ENCODE results near the gene BCL7C. TPM values are rescaled to one million over a fixed set of nuclear protein-coding genes. Genes with fewer than 3 reads are reported as not detected.

The BCL7C gene
- total and polyA plus RNA-seq, 2 of the 8 experiments (the other 6 are each of a cell fraction or from before 2014, with no cell fraction given) = 8.6 to 17.2 TPM

DNA sequence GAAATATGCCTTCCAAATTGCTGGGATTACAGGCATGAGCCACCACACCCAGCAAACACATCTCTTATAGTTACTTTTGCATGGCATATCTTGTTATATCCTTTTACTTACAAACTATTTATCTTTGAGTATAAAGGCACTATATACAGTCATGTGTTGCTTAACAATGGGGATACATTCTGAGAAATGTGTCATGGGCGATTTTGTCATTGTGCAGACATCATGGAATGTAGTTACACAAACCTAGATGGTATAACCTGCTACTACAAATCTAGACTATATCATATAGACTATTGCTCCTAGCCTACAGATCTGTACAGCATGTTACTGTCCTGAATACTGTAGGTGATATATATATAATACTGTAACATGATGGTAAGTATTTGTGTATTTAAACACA, 43.6 kb downstream of the BCL7C start (continued):
- TF ChIP-seq, protein P1, sequence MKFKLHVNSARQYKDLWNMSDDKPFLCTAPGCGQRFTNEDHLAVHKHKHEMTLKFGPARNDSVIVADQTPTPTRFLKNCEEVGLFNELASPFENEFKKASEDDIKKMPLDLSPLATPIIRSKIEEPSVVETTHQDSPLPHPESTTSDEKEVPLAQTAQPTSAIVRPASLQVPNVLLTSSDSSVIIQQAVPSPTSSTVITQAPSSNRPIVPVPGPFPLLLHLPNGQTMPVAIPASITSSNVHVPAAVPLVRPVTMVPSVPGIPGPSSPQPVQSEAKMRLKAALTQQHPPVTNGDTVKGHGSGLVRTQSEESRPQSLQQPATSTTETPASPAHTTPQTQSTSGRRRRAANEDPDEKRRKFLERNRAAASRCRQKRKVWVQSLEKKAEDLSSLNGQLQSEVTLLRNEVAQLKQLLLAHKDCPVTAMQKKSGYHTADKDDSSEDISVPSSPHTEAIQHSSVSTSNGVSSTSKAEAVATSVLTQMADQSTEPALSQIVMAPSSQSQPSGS (IDR thresholded peaks at IDR 0.05; ENCODE audit: low read length) = no peak
- TF ChIP-seq HDAC2 (IDR thresholded peaks at IDR 0.05; ENCODE audit: borderline replicate concordance in 1 of 2, low read depth in 2 of 2, low read length in 2 of 2) (no peak), SUZ12 (IDR thresholded peaks at IDR 0.05; ENCODE audit: low read length) (no peak), NANOG (IDR thresholded peaks at IDR 0.05; ENCODE audit: insufficient read depth, low read depth, low read length, poor library complexity, severe bottlenecking) (no peak), NRF1 (IDR thresholded peaks at IDR 0.05; ENCODE audit: low read depth, low read length) (no peak), SAP30 (IDR thresholded peaks at IDR 0.05; ENCODE audit: insufficient read depth, insufficient replicate concordance, low read length) (no peak), MAFK (IDR thresholded peaks at IDR 0.05; ENCODE audit: low read depth, low read length) (no peak), SP2 (IDR thresholded peaks at IDR 0.05; ENCODE audit: low read length) (no peak), POLR2AphosphoS5 (IDR thresholded peaks at IDR 0.05; ENCODE audit: low read depth, low read length) (no peak)
